Urinary bladder (tissue), 4 donors: ENCODE measurements around the gene SPDEF. TPM values are rescaled to one million over a fixed set of nuclear protein-coding genes. Genes with fewer than 3 reads are reported as not detected.

ENCODE experiments used
- DNase-seq: peaks from one replicate; pipeline ENCODE4 v3.0.0-alpha.2; 2015; ENCODE audit errors: extremely low spot score
- H3K27ac ChIP-seq: one replicate; pipeline ENCODE4 v1.5.1; 2013; ENCODE audit warnings: low read depth, mild to moderate bottlenecking, moderate library complexity
- H3K36me3 ChIP-seq: one replicate; pipeline ENCODE4 v1.6.1; 2013; ENCODE audit warnings: mild to moderate bottlenecking, moderate library complexity; ENCODE audit not compliant: insufficient read depth
- H3K4me1 ChIP-seq: one replicate; pipeline ENCODE4 v1.6.1; 2013; ENCODE audit warnings: mild to moderate bottlenecking, moderate library complexity; ENCODE audit not compliant: insufficient read depth
- H3K4me3 ChIP-seq: one replicate; pipeline ENCODE4 v1.5.1; 2013; ENCODE audit warnings: low read depth, low read length
- WGBS: extraction: QIAGEN DNeasy Blood & Tissue Kit; methylation state at CpG from one replicate; pipeline ENCODE4 v1.1.7; 2013; 5-methylcytosine and 5-hydroxymethylcytosine counted together
- polyA plus RNA-seq: library from polyadenylated mRNA; stranded (reverse); fragments of 200-250 nt; gene quantifications from one replicate; pipeline ENCODE4 v1.2.3, GENCODE V29; 2013
- total RNA-seq: library from RNA; depleted of rRNA; stranded (reverse); fragments of >200 nt; gene quantifications from one replicate; pipeline ENCODE4 v1.2.3, GENCODE V29; 2014
- donor health status: healthy with polysubstance abuse.
- donor health status: healthy.

The SPDEF gene
- total and polyA plus RNA-seq, 2 donors, result 0.16 TPM

- WGBS, result 73% methylated on average over 10 of the region's 10 CpGs
- Histone ChIP-seq H3K4me1 (no peaks in the 10 kb centered on the region), H3K36me3 (no peaks in the 10 kb centered on the region), H3K27ac (no peak overlapping the region), H3K4me3 (no peak overlapping the region)
- DNase-seq, result no peak
These were observed 2.4 kb downstream of the SPDEF start for GRCh38 chr6:34553750-34554149.

GRCh38 chr6:34553146-34553545 lies 3.0 kb downstream of the SPDEF start:
- 82% methylated on average over 4 of the region's 4 CpGs for WGBS
- H3K27ac ChIP-seq, result no peak overlapping the region
- H3K4me1 ChIP-seq, result no peaks in the 10 kb centered on the region
- no peak overlapping the region for H3K4me3 ChIP-seq
- no peak for DNase-seq
- no peaks in the 10 kb centered on the region for H3K36me3 ChIP-seq

GRCh38 chr6:34552620-34553019 lies 3.5 kb downstream of the SPDEF start:
- DNase-seq, result no peak
- Histone ChIP-seq H3K36me3 (no peaks in the 10 kb centered on the region), H3K4me1 (no peaks in the 10 kb centered on the region), H3K4me3 (no peak overlapping the region), H3K27ac (no peak overlapping the region)
- 88% methylated on average over 5 of the region's 5 CpGs for WGBS

GRCh38 chr6:34551720-34552119 lies 4.4 kb downstream of the SPDEF start:
- no peak overlapping the region for H3K27ac ChIP-seq
- WGBS, result 94% methylated on average over 8 of the region's 8 CpGs
- no peaks in the 10 kb centered on the region for H3K36me3 ChIP-seq
- H3K4me1 ChIP-seq, result no peaks in the 10 kb centered on the region
- DNase-seq, result no peak
- no peak overlapping the region for H3K4me3 ChIP-seq

GRCh38 chr6:34549804-34550202 lies 6.3 kb downstream of the SPDEF start:
- WGBS, result 85% methylated on average over 2 of the region's 2 CpGs
- Histone ChIP-seq H3K4me1 (no peaks in the 10 kb centered on the region), H3K36me3 (no peaks in the 10 kb centered on the region), H3K27ac (no peak overlapping the region), H3K4me3 (no peak overlapping the region)
- no peak for DNase-seq

- H3K27ac ChIP-seq, result no peak overlapping the region
- no peak overlapping the region for H3K4me3 ChIP-seq
- DNase-seq, result no peak
- H3K36me3 ChIP-seq, result no peaks in the 10 kb centered on the region
- H3K4me1 ChIP-seq, result no peaks in the 10 kb centered on the region
- 83% methylated on average over 16 of the region's 16 CpGs for WGBS
These were observed 6.9 kb downstream of the SPDEF start for GRCh38 chr6:34549026-34549803.

- WGBS, result 82% methylated on average over 11 of the region's 11 CpGs
- Histone ChIP-seq H3K4me3 (no peak overlapping the region), H3K4me1 (no peaks in the 10 kb centered on the region), H3K36me3 (no peaks in the 10 kb centered on the region), H3K27ac (no peak overlapping the region)
- no peak for DNase-seq
These were observed 8.2 kb downstream of the SPDEF start for GRCh38 chr6:34547701-34548644.

GRCh38 chr6:34546551-34547321 lies 9.4 kb downstream of the SPDEF start:
- Histone ChIP-seq H3K27ac (no peak overlapping the region), H3K4me1 (no peaks in the 10 kb centered on the region), H3K36me3 (no peaks in the 10 kb centered on the region), H3K4me3 (no peak overlapping the region)
- DNase-seq, result no peak
- 31% methylated on average over 11 of the region's 11 CpGs for WGBS

- H3K4me1 ChIP-seq, result no peaks in the 10 kb centered on the region
- no peaks in the 10 kb centered on the region for H3K36me3 ChIP-seq
- no peak overlapping the region for H3K27ac ChIP-seq
- DNase-seq, result no peak
- 82% methylated on average over 13 of the region's 13 CpGs for WGBS
- H3K4me3 ChIP-seq, result no peak overlapping the region
These were observed 11.2 kb downstream of the SPDEF start for GRCh38 chr6:34544776-34545471.

GRCh38 chr6:34544052-34544604 lies 12.0 kb downstream of the SPDEF start:
- Histone ChIP-seq H3K4me1 (no peaks in the 10 kb centered on the region), H3K4me3 (no peak overlapping the region), H3K27ac (no peak overlapping the region), H3K36me3 (no peaks in the 10 kb centered on the region)
- 94% methylated on average over 27 of the region's 27 CpGs for WGBS
- DNase-seq, result no peak

- H3K36me3 ChIP-seq, result no peaks in the 10 kb centered on the region
- no peak overlapping the region for H3K4me3 ChIP-seq
- 73% methylated on average over 5 of the region's 5 CpGs for WGBS
- no peak overlapping the region for H3K27ac ChIP-seq
- no peak for DNase-seq
- no peaks in the 10 kb centered on the region for H3K4me1 ChIP-seq
These were observed 12.7 kb downstream of the SPDEF start for GRCh38 chr6:34543421-34543820.

- no peak overlapping the region for H3K4me3 ChIP-seq
- H3K4me1 ChIP-seq, result no peaks in the 10 kb centered on the region
- WGBS, result 97% methylated on average over 8 of the region's 8 CpGs
- no peak overlapping the region for H3K27ac ChIP-seq
- no peak for DNase-seq
- no peaks in the 10 kb centered on the region for H3K36me3 ChIP-seq
These were observed 15.3 kb downstream of the SPDEF start for GRCh38 chr6:34540841-34541240.

- Histone ChIP-seq H3K4me3 (no peak overlapping the region), H3K4me1 (no peaks in the 10 kb centered on the region), H3K36me3 (no peaks in the 10 kb centered on the region), H3K27ac (no peak overlapping the region)
- no peak for DNase-seq
- WGBS, result 78% methylated on average over 5 of the region's 5 CpGs
These were observed 15.9 kb downstream of the SPDEF start for GRCh38 chr6:34540222-34540621.
